ENCODE data around the gene LY6G5B.

Gene LY6G5B

GRCh38 chr6:31669676-31670075 is at the start of gene LY6G5B:
Gene LY6G5B (plus strand): TSS chr6:31669976. CDS start chr6:31670951, 975 bp downstream.
- no peak for DNase-seq (ENCODE audit: low spot score)

- no peak for DNase-seq (ENCODE audit: low spot score)
These were observed 49.0 kb upstream of the LY6G5B start, which contains the start of gene PRRC2A for GRCh38 chr6:31620586-31621319. Gene PRRC2A (plus strand): TSS chr6:31620715. CDS start chr6:31622790, 2,075 bp downstream.

DNA sequence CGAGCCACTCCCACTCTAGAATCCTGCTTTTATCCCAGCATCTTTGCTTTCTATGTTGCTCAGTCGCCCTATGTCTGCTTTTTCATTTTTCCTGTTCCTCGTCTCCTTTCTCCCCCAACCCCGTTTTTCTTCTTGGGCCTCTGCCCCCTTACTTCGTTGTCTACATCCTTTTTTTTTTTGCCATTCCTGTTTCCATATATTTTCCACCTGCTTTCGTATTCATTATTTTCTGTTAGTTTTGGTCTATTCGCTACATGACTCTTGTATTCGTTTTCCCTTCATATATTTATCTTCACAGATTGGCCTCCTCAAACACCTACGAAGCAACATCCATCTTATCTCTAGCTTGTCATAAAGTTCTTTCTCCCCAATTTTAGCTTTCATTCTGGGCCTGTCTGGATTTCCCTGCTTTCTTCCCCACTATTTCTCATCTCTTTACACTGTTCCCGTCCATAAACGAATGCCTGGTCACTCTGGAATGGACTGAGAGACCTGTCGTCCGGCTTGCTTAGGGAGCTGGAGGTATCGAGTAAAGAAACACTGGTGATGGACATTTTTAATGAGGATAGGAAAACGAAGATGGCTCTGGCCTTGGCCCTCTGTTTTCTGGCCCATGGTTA is 48.3 kb upstream of the LY6G5B start:
- no peak for DNase-seq (ENCODE audit: low spot score)

DNA sequence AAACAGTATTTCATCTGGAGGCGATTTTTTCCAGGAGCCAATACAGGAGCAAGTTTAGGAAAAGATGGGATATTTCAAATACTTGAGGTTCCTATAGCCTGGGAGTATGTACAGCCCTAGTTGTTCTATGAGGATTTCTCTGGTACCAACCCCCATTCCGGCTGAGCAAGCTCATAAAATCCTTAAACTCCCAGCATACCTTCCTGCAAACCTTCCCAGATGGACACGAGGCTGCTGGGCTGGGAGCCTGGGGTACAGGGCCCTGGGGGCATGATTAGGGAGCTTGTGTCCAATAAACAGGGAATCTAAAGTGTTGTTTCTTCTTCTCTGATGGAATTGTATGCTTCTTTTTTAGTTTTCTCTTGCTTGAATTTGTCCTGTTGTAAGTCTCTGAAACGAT is 47.8 kb upstream of the LY6G5B start:
- no peak for DNase-seq (ENCODE audit: low spot score)

DNA sequence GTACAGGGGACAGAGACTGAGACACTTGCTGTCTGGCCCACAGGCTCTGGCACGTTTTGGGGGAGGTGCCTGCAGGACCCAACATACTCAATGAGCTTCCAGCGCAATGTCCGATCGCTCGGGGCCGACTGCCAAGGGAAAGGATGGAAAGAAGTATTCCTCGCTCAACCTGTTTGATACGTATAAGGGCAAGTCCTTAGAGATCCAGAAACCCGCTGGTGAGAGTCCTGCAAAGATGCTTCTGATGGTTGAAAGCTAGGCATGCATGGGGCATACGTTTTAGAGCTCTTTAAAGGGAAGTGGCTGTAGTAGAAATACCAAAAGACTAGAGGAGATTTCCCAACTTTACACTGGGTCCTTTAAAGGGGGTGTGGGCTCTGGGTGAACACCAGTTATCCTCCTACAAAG is 47.1 kb upstream of the LY6G5B start:
- no peak for DNase-seq (ENCODE audit: low spot score)

- DNase-seq (ENCODE audit: low spot score): no peak
These were observed 45.7 kb upstream of the LY6G5B start for GRCh38 chr6:31624070-31624469.

GRCh38 chr6:31626952-31627351 is 42.8 kb upstream of the LY6G5B start:
- DNase-seq (ENCODE audit: low spot score): no peak

GRCh38 chr6:31627690-31628287 is 42.0 kb upstream of the LY6G5B start:
- DNase-seq (ENCODE audit: low spot score): no peak

DNA sequence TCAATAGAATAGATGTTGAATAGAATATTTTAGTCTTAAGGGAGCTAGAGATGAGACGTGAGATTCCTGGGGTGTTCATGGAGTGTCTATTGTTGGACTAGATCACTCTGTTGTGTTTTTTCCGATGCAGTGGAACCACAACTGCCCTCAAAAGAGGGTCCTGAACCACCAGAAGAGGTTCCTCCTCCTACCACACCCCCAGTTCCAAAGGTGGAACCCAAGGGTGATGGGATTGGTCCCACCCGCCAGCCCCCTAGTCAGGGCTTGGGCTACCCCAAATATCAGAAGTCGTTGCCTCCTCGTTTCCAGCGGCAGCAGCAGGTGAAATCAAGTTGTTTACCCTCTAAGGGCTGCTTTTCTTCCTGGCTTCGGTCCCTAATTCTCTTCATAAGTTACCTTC is 40.8 kb upstream of the LY6G5B start:
- no peak for DNase-seq (ENCODE audit: low spot score)

- no peak for DNase-seq (ENCODE audit: low spot score)
These were observed 39.4 kb upstream of the LY6G5B start for GRCh38 chr6:31630177-31630934.

GRCh38 chr6:31631209-31631608 is 38.6 kb upstream of the LY6G5B start:
- no peak for DNase-seq (ENCODE audit: low spot score)

DNA sequence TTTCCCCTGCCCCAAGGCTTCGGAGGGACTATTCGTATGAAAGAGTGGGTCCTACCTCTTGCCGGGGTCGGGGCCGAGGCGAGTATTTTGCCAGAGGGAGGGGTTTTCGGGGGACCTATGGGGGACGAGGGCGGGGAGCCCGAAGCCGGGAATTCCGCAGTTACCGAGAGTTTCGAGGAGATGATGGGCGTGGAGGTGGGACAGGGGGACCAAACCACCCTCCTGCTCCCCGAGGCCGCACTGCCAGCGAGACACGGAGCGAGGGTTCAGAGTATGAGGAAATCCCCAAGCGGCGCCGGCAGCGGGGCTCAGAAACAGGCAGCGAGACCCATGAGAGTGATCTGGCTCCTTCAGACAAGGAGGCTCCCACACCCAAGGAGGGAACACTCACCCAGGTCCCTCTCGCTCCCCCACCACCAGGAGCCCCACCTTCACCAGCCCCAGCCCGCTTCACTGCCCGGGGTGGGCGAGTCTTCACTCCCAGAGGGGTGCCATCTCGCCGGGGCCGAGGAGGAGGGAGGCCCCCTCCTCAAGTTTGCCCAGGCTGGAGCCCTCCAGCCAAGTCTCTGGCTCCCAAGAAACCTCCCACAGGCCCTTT is 38.0 kb upstream of the LY6G5B start:
- DNase-seq (ENCODE audit: low spot score): no peak

DNA sequence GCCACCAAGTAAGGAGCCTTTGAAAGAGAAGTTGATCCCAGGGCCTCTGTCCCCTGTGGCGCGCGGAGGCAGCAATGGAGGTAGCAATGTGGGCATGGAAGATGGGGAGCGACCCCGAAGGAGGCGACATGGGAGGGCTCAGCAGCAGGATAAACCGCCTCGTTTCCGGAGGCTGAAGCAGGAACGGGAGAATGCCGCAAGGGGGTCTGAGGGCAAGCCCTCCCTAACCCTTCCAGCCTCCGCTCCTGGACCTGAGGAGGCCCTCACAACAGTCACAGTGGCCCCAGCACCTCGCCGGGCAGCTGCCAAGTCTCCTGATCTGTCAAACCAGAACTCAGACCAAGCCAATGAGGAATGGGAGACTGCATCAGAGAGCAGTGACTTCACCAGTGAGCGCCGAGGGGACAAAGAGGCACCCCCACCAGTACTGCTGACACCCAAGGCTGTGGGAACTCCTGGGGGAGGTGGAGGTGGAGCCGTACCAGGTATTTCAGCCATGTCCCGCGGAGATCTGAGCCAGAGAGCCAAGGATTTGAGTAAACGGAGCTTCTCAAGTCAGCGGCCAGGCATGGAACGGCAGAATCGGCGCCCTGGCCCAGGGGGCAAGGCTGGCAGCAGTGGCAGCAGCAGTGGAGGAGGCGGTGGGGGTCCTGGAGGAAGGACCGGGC is 37.4 kb upstream of the LY6G5B start:
- no peak for DNase-seq (ENCODE audit: low spot score)

GRCh38 chr6:31633447-31633846 is 36.3 kb upstream of the LY6G5B start:
- no peak for DNase-seq (ENCODE audit: low spot score)

DNA sequence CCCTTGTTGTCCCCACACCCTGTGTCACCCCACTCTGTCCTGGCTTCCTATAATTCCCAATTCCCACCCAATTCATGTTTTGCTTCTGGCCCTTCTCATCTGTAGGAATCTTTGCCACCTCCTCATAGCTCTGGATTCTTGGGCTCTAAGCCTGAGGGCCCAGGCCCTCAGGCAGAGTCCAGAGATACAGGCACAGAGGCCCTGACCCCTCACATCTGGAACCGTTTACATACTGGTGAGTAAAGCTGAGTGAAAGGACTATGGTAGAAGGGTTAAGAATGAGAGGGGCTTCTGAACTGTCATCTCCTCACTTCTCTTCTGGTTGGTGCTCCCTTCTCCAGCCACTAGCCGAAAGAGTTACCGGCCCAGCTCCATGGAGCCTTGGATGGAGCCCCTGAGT is 35.6 kb upstream of the LY6G5B start:
- DNase-seq (ENCODE audit: low spot score): no peak

- DNase-seq (ENCODE audit: low spot score): no peak
These were observed 34.7 kb upstream of the LY6G5B start for GRCh38 chr6:31634969-31635575.

- no peak for DNase-seq (ENCODE audit: low spot score)
These were observed 32.8 kb upstream of the LY6G5B start for GRCh38 chr6:31636698-31637596.

- DNase-seq (ENCODE audit: low spot score): no peak
These were observed 30.7 kb upstream of the LY6G5B start for GRCh38 chr6:31639043-31639442.

- no peak for DNase-seq (ENCODE audit: low spot score)
These were observed 30.3 kb upstream of the LY6G5B start for GRCh38 chr6:31639449-31639861.

- DNase-seq (ENCODE audit: low spot score): no peak
These were observed 29.2 kb upstream of the LY6G5B start for GRCh38 chr6:31640612-31641011.
